Muscle of leg (tissue), 11 donors: ENCODE results near the gene KRTAP10-12. TPM values are rescaled to one million over a fixed set of nuclear protein-coding genes. Genes with fewer than 3 reads are reported as not detected.

ENCODE experiments used
- DNase-seq: peaks from one replicate; pipeline ENCODE4 v3.0.0; 2013
- H3K27ac ChIP-seq: one replicate; pipeline ENCODE4 v1.5.1; 2013; ENCODE audit warnings: mild to moderate bottlenecking, low read length, control low read depth
- H3K27me3 ChIP-seq: one replicate; pipeline ENCODE4 v1.6.1; 2013; ENCODE audit warnings: low read length; ENCODE audit not compliant: control insufficient read depth, insufficient read depth
- H3K36me3 ChIP-seq: one replicate; pipeline ENCODE4 v1.6.1; 2013; ENCODE audit warnings: low read length; ENCODE audit not compliant: control insufficient read depth, insufficient read depth
- H3K4me1 ChIP-seq: one replicate; pipeline ENCODE4 v1.6.1; 2013; ENCODE audit warnings: low read length; ENCODE audit not compliant: control insufficient read depth, insufficient read depth
- H3K4me3 ChIP-seq: one replicate; pipeline ENCODE4 v1.5.1; 2013; ENCODE audit warnings: low read length, control low read depth
- H3K9me3 ChIP-seq: replicated peaks from 2 replicates; pipeline ENCODE4 v1.6.1; 2013; ENCODE audit warnings: low read depth, low read length; ENCODE audit not compliant: control insufficient read depth
- WGBS: methylation state at CpG from one replicate; pipeline ENCODE4 v1.1.5; 2013; ENCODE audit warnings: missing lambda C conversion rate; ENCODE audit not compliant: insufficient coverage; 5-methylcytosine and 5-hydroxymethylcytosine counted together
- polyA plus RNA-seq, 8 donors: library from polyadenylated mRNA; unstranded; fragments of 120-200 nt; gene quantifications; one replicate each; pipeline versions ENCODE4 v1.2.1 to v1.2.3, GENCODE V29; 2013; ENCODE audit warnings: inconsistent platforms in 1 of 8, low replicate concordance in 1 of 8; ENCODE audit not compliant: insufficient read length in 8 of 8, insufficient read depth in 1 of 8
- total RNA-seq: library from RNA; stranded (reverse); fragments of 120-200 nt; gene quantifications from one replicate; pipeline ENCODE4 v1.2.4, GENCODE V29; 2013

The KRTAP10-12 gene
- total and polyA plus RNA-seq, 9 donors = not detected

- H3K27me3 ChIP-seq = no peaks in the 10 kb centered on the region
- H3K4me3 ChIP-seq = no peak overlapping the region
- no peak overlapping the region for H3K27ac ChIP-seq
- DNase-seq = no peak
- no peaks in the 10 kb centered on the region for H3K4me1 ChIP-seq
- WGBS = 100% methylated on average over 1 of the region's 3 CpGs
- H3K9me3 ChIP-seq = peaks cover 31% of the 10 kb centered on the region
- no peaks in the 10 kb centered on the region for H3K36me3 ChIP-seq
Observed at GRCh38 chr21:44741921-44742320, 44.9 kb downstream of the KRTAP10-12 start.

- Histone ChIP-seq H3K27ac (no peak overlapping the region), H3K9me3 (peaks cover 25% of the 10 kb centered on the region), H3K27me3 (no peaks in the 10 kb centered on the region), H3K4me3 (no peak overlapping the region), H3K4me1 (no peaks in the 10 kb centered on the region), H3K36me3 (no peaks in the 10 kb centered on the region)
- no CpG with 5 or more reads among the region's 1 CpG for WGBS
- DNase-seq = no peak
Observed at GRCh38 chr21:44742418-44743153, 45.6 kb downstream of the KRTAP10-12 start.

Other genes starting within 250 kb of the KRTAP10-12 start
- gene LRRC3, start 241.7 kb upstream of the KRTAP10-12 start, total RNA-seq = 0.98 TPM
- gene LRRC3, start 241.7 kb upstream of the KRTAP10-12 start, polyA plus RNA-seq = 1 to 10 TPM; 2.2 to 4.2 (median 2.5) TPM
- not detected for gene KRTAP10-1, start 157.0 kb upstream of the KRTAP10-12 start, total RNA-seq
- not detected for gene KRTAP10-1, start 157.0 kb upstream of the KRTAP10-12 start, polyA plus RNA-seq
- gene KRTAP10-2, start 145.7 kb upstream of the KRTAP10-12 start, total RNA-seq = not detected
- not detected for gene KRTAP10-2, start 145.7 kb upstream of the KRTAP10-12 start, polyA plus RNA-seq
- gene KRTAP10-3, start 138.4 kb upstream of the KRTAP10-12 start, total RNA-seq = not detected
- not detected for gene KRTAP10-3, start 138.4 kb upstream of the KRTAP10-12 start, polyA plus RNA-seq
- gene KRTAP10-4, start 123.4 kb upstream of the KRTAP10-12 start, total RNA-seq = not detected
- gene KRTAP10-4, start 123.4 kb upstream of the KRTAP10-12 start, polyA plus RNA-seq = not detected
- gene KRTAP10-5, start 116.6 kb upstream of the KRTAP10-12 start, total RNA-seq = not detected
- gene KRTAP10-5, start 116.6 kb upstream of the KRTAP10-12 start, polyA plus RNA-seq = not detected
- gene KRTAP10-6, start 104.7 kb upstream of the KRTAP10-12 start, total RNA-seq = not detected
- not detected for gene KRTAP10-6, start 104.7 kb upstream of the KRTAP10-12 start, polyA plus RNA-seq
- gene KRTAP10-7, start 96.6 kb upstream of the KRTAP10-12 start, total RNA-seq = not detected
- gene KRTAP10-7, start 96.6 kb upstream of the KRTAP10-12 start, polyA plus RNA-seq = not detected
- gene KRTAP10-8, start 85.1 kb upstream of the KRTAP10-12 start, total RNA-seq = not detected
- not detected for gene KRTAP10-8, start 85.1 kb upstream of the KRTAP10-12 start, polyA plus RNA-seq
- gene KRTAP10-9, start 70.1 kb upstream of the KRTAP10-12 start, total RNA-seq = not detected
- gene KRTAP10-9, start 70.1 kb upstream of the KRTAP10-12 start, polyA plus RNA-seq = not detected
- gene KRTAP10-10, start 59.8 kb upstream of the KRTAP10-12 start, total RNA-seq = not detected
- not detected for gene KRTAP10-10, start 59.8 kb upstream of the KRTAP10-12 start, polyA plus RNA-seq
- not detected for gene KRTAP10-11, start 50.8 kb upstream of the KRTAP10-12 start, total RNA-seq
- not detected for gene KRTAP10-11, start 50.8 kb upstream of the KRTAP10-12 start, polyA plus RNA-seq
- gene KRTAP12-4, start 42.5 kb upstream of the KRTAP10-12 start, total RNA-seq = not detected
- gene KRTAP12-4, start 42.5 kb upstream of the KRTAP10-12 start, polyA plus RNA-seq = not detected
- gene KRTAP12-3, start 39.2 kb upstream of the KRTAP10-12 start, total RNA-seq = not detected
- not detected for gene KRTAP12-3, start 39.2 kb upstream of the KRTAP10-12 start, polyA plus RNA-seq
- gene KRTAP12-2, start 30.2 kb upstream of the KRTAP10-12 start, total RNA-seq = not detected
- not detected for gene KRTAP12-2, start 30.2 kb upstream of the KRTAP10-12 start, polyA plus RNA-seq
- not detected for gene KRTAP12-1, start 15.0 kb upstream of the KRTAP10-12 start, total RNA-seq
- gene KRTAP12-1, start 15.0 kb upstream of the KRTAP10-12 start, polyA plus RNA-seq = not detected
- 0.04 TPM for gene TSPEAR, start 14.4 kb downstream of the KRTAP10-12 start, total RNA-seq
- 1 to 10 TPM in 1 of 8 donors, under 1 TPM in 5, not detected in 2; 0.07 to 1.5 (median 0.10) TPM for gene TSPEAR, start 14.4 kb downstream of the KRTAP10-12 start, polyA plus RNA-seq
- 45.9 TPM for gene UBE2G2, start 104.6 kb downstream of the KRTAP10-12 start, total RNA-seq
- 100 to 1,000 TPM in 1 of 8 donors, 10 to 100 TPM in 7; 55.6 to 106 (median 70.5) TPM for gene UBE2G2, start 104.6 kb downstream of the KRTAP10-12 start, polyA plus RNA-seq
- gene SUMO3, start 120.9 kb downstream of the KRTAP10-12 start, total RNA-seq = 51.7 TPM
- gene SUMO3, start 120.9 kb downstream of the KRTAP10-12 start, polyA plus RNA-seq = 10 to 100 TPM; 63.1 to 82.5 (median 72.9) TPM
- gene PTTG1IP, start 176.5 kb downstream of the KRTAP10-12 start, total RNA-seq = 127 TPM
- gene PTTG1IP, start 176.5 kb downstream of the KRTAP10-12 start, polyA plus RNA-seq = 100 to 1,000 TPM; 126 to 149 (median 138) TPM
- gene ITGB2, start 223.7 kb downstream of the KRTAP10-12 start, total RNA-seq = 8.0 TPM
- 10 to 100 TPM; 10.9 to 18.0 (median 13.7) TPM for gene ITGB2, start 223.7 kb downstream of the KRTAP10-12 start, polyA plus RNA-seq
- 16.0 TPM for gene SLX9, start 242.9 kb downstream of the KRTAP10-12 start, total RNA-seq
- 10 to 100 TPM; 17.1 to 27.5 (median 21.3) TPM for gene SLX9, start 242.9 kb downstream of the KRTAP10-12 start, polyA plus RNA-seq